K562 (cell line): ENCODE measurements around the gene MAP3K15. TPM values are rescaled to one million over a fixed set of nuclear protein-coding genes. Genes with fewer than 3 reads are reported as not detected.

Experiments
- ATAC-seq: fragments of 200-7000 bp; cut with Tn5 transposase; 3 replicates; pipeline ENCODE4 v1.9.1; 2020; ENCODE audit warnings: moderate library complexity
- BruUV-seq: library from RNA; stranded (reverse); fragments of 400-500 nt; replicated peaks from 2 replicates; lab custom pipeline; 2021; lab: Mats Ljungman, UMichigan
- CTCF ChIA-PET: fragments of 300-600 bp; formaldehyde crosslinking; extraction: SDS; loops from one replicate; lab custom pipeline; 2021; ENCODE audit warnings: low intra/inter-chr PET ratio; lab: Yijun Ruan, JAX
- POLR2A ChIA-PET: fragments of 300-600, 350-650 bp; sonication (Branson Sonifier 250); formaldehyde crosslinking; extraction: SDS; loops from one replicate; lab custom pipeline; 2021; ENCODE audit warnings: antibody characterized with exemption, inconsistent platforms; lab: Yijun Ruan, JAX
- DNase-seq, 4 experiments: peaks; one replicate each; pipeline versions ENCODE4 v3.0.0 to v3.0.0-alpha.2; 2011 to 2018; ENCODE audit warnings: low spot score in 3 of 4, mixed read lengths in 3 of 4; ENCODE audit errors: extremely low read depth in 1 of 4
- FAIRE-seq: peaks from 2 replicates; lab custom pipeline; 2011; peaks lifted over from hg19 to GRCh38; lab: Jason Lieb, UNC
- H2AFZ ChIP-seq: 2 replicates; pipeline ENCODE4 v1.6.0; 2011; ENCODE audit warnings: low read depth, low read length, control low read depth, inconsistent platforms
- H3K27ac ChIP-seq: fragments of 200-600 bp; 3 replicates; pipeline ENCODE4 v1.8.0; 2011; ENCODE audit warnings: low read depth, mild to moderate bottlenecking, control low read depth, inconsistent platforms, low read length, moderate library complexity, mixed read lengths; ENCODE audit errors: extremely low read depth
- H3K27me3 ChIP-seq, 2 experiments: fragments of 300-600 bp in 1 of 2; 2 replicates in 1 of 2; 3 replicates in 1 of 2; pipeline versions ENCODE4 v1.6.0 to v1.8.0; 2011; ENCODE audit warnings: inconsistent platforms in 2 of 2, low read length in 2 of 2, mild to moderate bottlenecking in 1 of 2, mixed read lengths in 1 of 2, moderate library complexity in 1 of 2; ENCODE audit not compliant: control insufficient read depth in 2 of 2, insufficient read depth in 2 of 2
- H3K36me3 ChIP-seq: fragments of 300-600 bp; 3 replicates; pipeline ENCODE4 v1.8.0; 2011; ENCODE audit warnings: mild to moderate bottlenecking, low read length, inconsistent platforms; ENCODE audit not compliant: control insufficient read depth, insufficient read depth
- H3K4me1 ChIP-seq, 2 experiments: fragments of 200-600 bp in 1 of 2; replicated peaks in 1 of 2; 2 replicates in 1 of 2; 3 replicates in 1 of 2; pipeline versions ENCODE4 v1.5.1 to v1.8.0; 2011; ENCODE audit warnings: inconsistent platforms in 2 of 2, low read length in 2 of 2, mild to moderate bottlenecking in 1 of 2, mixed read lengths in 1 of 2, moderate library complexity in 1 of 2; ENCODE audit not compliant: control insufficient read depth in 2 of 2, insufficient read depth in 2 of 2
- H3K4me2 ChIP-seq: 2 replicates; pipeline ENCODE4 v1.6.1; 2011; ENCODE audit warnings: low read length, control low read depth, inconsistent platforms, mixed read lengths; ENCODE audit not compliant: insufficient read depth
- H3K4me3 ChIP-seq: fragments of 200-600 bp; sonication (generic), shearing (Covaris generic); 2 replicates; pipeline ENCODE4 v1.5.1; 2016; ENCODE audit warnings: control low read depth, inconsistent platforms
- H3K79me2 ChIP-seq: fragments of 200-600 bp; 3 replicates; pipeline ENCODE4 v1.8.0; 2011; ENCODE audit warnings: low read length, inconsistent platforms; ENCODE audit not compliant: control insufficient read depth, insufficient read depth
- H3K9ac ChIP-seq, 2 experiments: 2 replicates each; pipeline versions ENCODE4 v1.6.0 to v1.6.1; 2011; ENCODE audit warnings: low read depth in 2 of 2, low read length in 2 of 2, control low read depth in 1 of 2, inconsistent platforms in 1 of 2, mild to moderate bottlenecking in 1 of 2, mixed read lengths in 1 of 2; ENCODE audit not compliant: insufficient read depth in 1 of 2
- H3K9me1 ChIP-seq: one replicate; pipeline ENCODE4 v1.6.0; 2011; ENCODE audit warnings: inconsistent platforms, mild to moderate bottlenecking, low read length, moderate library complexity; ENCODE audit not compliant: control insufficient read depth, insufficient read depth
- H3K9me3 ChIP-seq: replicated peaks from 2 replicates; pipeline ENCODE4 v1.5.1; 2011; ENCODE audit warnings: low read depth, low read length, inconsistent platforms; ENCODE audit not compliant: control insufficient read depth, insufficient read depth
- H4K20me1 ChIP-seq: replicated peaks from 2 replicates; pipeline ENCODE4 v1.6.1; 2011; ENCODE audit warnings: low read length, inconsistent platforms, mixed read lengths; ENCODE audit not compliant: control insufficient read depth, insufficient read depth
- ATF3 ChIP-seq, 2 experiments: fragments of 450-650 bp in 1 of 2; sonication (generic) in 1 of 2; formaldehyde crosslinking in 1 of 2; IDR thresholded peaks in 1 of 2; conservative IDR thresholded peaks in 1 of 2; 2 replicates each; pipeline versions ENCODE4 v1.6.1 to v1.8.1; 2016 to 2023; ENCODE audit warnings: mild to moderate bottlenecking in 2 of 2, moderate library complexity in 2 of 2, inconsistent platforms in 1 of 2, missing genetic modification reagents in 1 of 2
- CTBP1 ChIP-seq: fragments of 450-650 bp; IDR thresholded peaks from 2 replicates; pipeline ENCODE4 v1.6.1; 2016; ENCODE audit warnings: borderline replicate concordance
- HLTF ChIP-seq: fragments of 450-650 bp; IDR thresholded peaks from 2 replicates; pipeline ENCODE4 v1.6.1; 2016
- HOMEZ ChIP-seq: fragments of 250-450 bp; sonication (Bioruptor Pico); IDR thresholded peaks from 2 replicates; pipeline ENCODE4 v1.4.0; 2020; ENCODE audit warnings: mild to moderate bottlenecking, moderate library complexity
- NEUROD1 ChIP-seq: fragments of 150-350 bp; IDR thresholded peaks from 2 replicates; pipeline ENCODE4 v1.6.1; 2014; ENCODE audit warnings: borderline replicate concordance, low read length, low read depth; ENCODE audit not compliant: partially characterized antibody
- PHF21A ChIP-seq: fragments of 450-650 bp; IDR thresholded peaks from 2 replicates; pipeline ENCODE4 v1.6.1; 2017; ENCODE audit warnings: low read depth, borderline replicate concordance
- PHTF2 ChIP-seq: fragments of 250-450 bp; sonication (Bioruptor Pico); IDR thresholded peaks from 2 replicates; pipeline ENCODE4 v1.5.0; 2021; ENCODE audit warnings: mild to moderate bottlenecking
- POLR3A ChIP-seq: IDR thresholded peaks from 2 replicates; pipeline ENCODE4 v1.6.1; 2011; ENCODE audit warnings: borderline replicate concordance, mild to moderate bottlenecking, moderate library complexity; ENCODE audit not compliant: insufficient read length, insufficient read depth; ENCODE audit errors: extremely low read depth
- PRPF4 ChIP-seq: fragments of 200-400 bp; formaldehyde crosslinking; IDR thresholded peaks from one replicate; pipeline ENCODE4 v1.6.1; 2017; ENCODE audit warnings: low read length, low read depth, mild to moderate bottlenecking; ENCODE audit not compliant: insufficient read depth, poor library complexity, severe bottlenecking
- RB1 ChIP-seq: fragments of 450-650 bp; IDR thresholded peaks from 2 replicates; pipeline ENCODE4 v1.6.1; 2017; ENCODE audit warnings: low read depth, mild to moderate bottlenecking
- ZBTB43 ChIP-seq: sonication (generic); formaldehyde crosslinking; IDR thresholded peaks from 2 replicates; pipeline ENCODE4 v1.8.0; 2023; ENCODE audit warnings: mild to moderate bottlenecking, missing genetic modification reagents
- ZC3H4 ChIP-seq: sonication (generic); formaldehyde crosslinking; IDR thresholded peaks from 2 replicates; pipeline ENCODE4 v1.9.0; 2021; ENCODE audit warnings: missing genetic modification reagents, borderline replicate concordance
- ZKSCAN1 ChIP-seq: fragments of 150-350 bp; IDR thresholded peaks from 2 replicates; pipeline ENCODE4 v1.6.1; 2016; ENCODE audit warnings: low read depth, low read length
- ZNF41 ChIP-seq: fragments of 250-450 bp; sonication (Bioruptor Pico); conservative IDR thresholded peaks from 2 replicates; pipeline ENCODE4 v1.4.0; 2020; ENCODE audit warnings: mild to moderate bottlenecking
- ZNF717 ChIP-seq: fragments of 250-450 bp; sonication (Bioruptor Pico); IDR thresholded peaks from 2 replicates; pipeline ENCODE4 v1.5.0; 2021
- ZSCAN29 ChIP-seq: fragments of 450-650 bp; IDR thresholded peaks from 2 replicates; pipeline ENCODE4 v1.6.1; 2017
- WGBS: fragments of 100-300 bp; shearing (Covaris generic); methylation state at CpG from one replicate; pipeline ENCODE4 v1.1.6; 2016; ENCODE audit warnings: low coverage, mixed read lengths; ENCODE audit not compliant: insufficient coverage; ENCODE audit errors: missing lambda C conversion rate; 5-methylcytosine and 5-hydroxymethylcytosine counted together
- in situ Hi-C: fragments of 300-500 bp; cut with MboI; formaldehyde crosslinking; loops from 4 replicates; pipeline ENCODE4 v1.15.0; 2018; ENCODE audit warnings: inconsistent platforms, mixed read lengths
- intact Hi-C: fragments of 100-400 bp; cut with micrococcal nuclease; formaldehyde crosslinking; loops from 2 replicates; pipeline ENCODE4 v1.14.2; 2022
- polyA plus RNA-seq, 8 experiments: library from polyadenylated mRNA; depleted of rRNA in 4 of 8; stranded (reverse) in 5 of 8; unstranded in 3 of 8; fragments of >200 nt; fragmentation: Nextera tagmentation in 2 of 8; fragmentation: Illumina TruSeq in 1 of 8; extraction: Ambion mirVana in 2 of 8; extraction: Trizol in 1 of 8; gene quantifications; 2 replicates each; pipeline versions ENCODE4 v1.2.1 to v1.2.3, GENCODE V29; 2011 to 2014; ENCODE audit warnings: inconsistent platforms in 1 of 8, missing spikeins in 1 of 8
- total RNA-seq, 7 experiments: library from RNA; depleted of rRNA in 6 of 7; stranded (reverse); fragments of >200 nt in 6 of 7; fragmentation: Illumina TruSeq in 2 of 7; extraction: Trizol in 2 of 7; gene quantifications; 2 replicates each; pipeline versions ENCODE4 v1.2.1 to v1.2.3, GENCODE V29; 2011 to 2021; ENCODE audit warnings: low replicate concordance in 1 of 7

The MAP3K15 gene
- total and polyA plus RNA-seq, 9 of the 15 experiments (the other 6 are each of a cell fraction or from before 2014, with no cell fraction given) = 0.03 to 0.29 (median 0.14) TPM; not detected in 5

GRCh38 chrX:19513383-19513782 is 1.9 kb downstream of the MAP3K15 start (continued):
- TF ChIP-seq ZBTB43 (CRISPR knock-in tag) (no peak), PHF21A (no peak)
- TF ChIP-seq, all 486 proteins: peak for 0

GRCh38 chrX:19512961-19513360 is 2.3 kb downstream of the MAP3K15 start:
- Histone ChIP-seq H3K4me1 (no peaks in the 10 kb centered on the region), H3K4me3 (no peak overlapping the region), H3K27ac (no peak overlapping the region), H3K79me2 (no peaks in the 10 kb centered on the region), H3K36me3 (no peaks in the 10 kb centered on the region), H3K27me3 (no peaks in the 10 kb centered on the region), H3K9me3 (no peaks in the 10 kb centered on the region), H3K4me2 (no peak overlapping the region), H3K9me1 (no peaks in the 10 kb centered on the region), H3K9ac (no peak overlapping the region), H4K20me1 (no peaks in the 10 kb centered on the region), H2AFZ (no peak overlapping the region)
- CTCF ChIA-PET = no interaction called here
- intact Hi-C loops (no loop called here), in situ Hi-C loops (no loop called here)
- POLR2A ChIA-PET = interaction anchor here (0.7 kb wide), 1 partner anchor 13 kb away, joined by 3 read pairs; no protein-coding TSS in a partner anchor
- BruUV-seq = no TSS peak
- no peak for FAIRE-seq
- ATAC-seq = no peak
- WGBS = 7% methylated on average over 9 of the region's 9 CpGs
- no peak for DNase-seq
- TF ChIP-seq ZSCAN29 (no peak), ZC3H4 (no peak), RB1 (no peak), HOMEZ (no peak), HLTF (no peak), POLR3A (no peak), PHTF2 (CRISPR knock-in tag) (no peak), ZKSCAN1 (no peak), ZNF717 (CRISPR knock-in tag) (no peak), ATF3 (IDR thresholded peaks at IDR 0.05) (no peak), ATF3 (CRISPR knock-in tag; conservative IDR thresholded peaks at IDR 0.05) (no peak), CTBP1 (no peak), NEUROD1 (no peak), PHF21A (no peak), ZNF41 (CRISPR knock-in tag) (no peak), PRPF4 (no peak)
